Thyroid gland (tissue), 4 donors: Measurements from ENCODE around the gene FAM222A.

Experiments
- CTCF ChIP-seq, 6 experiments: fragments of 200-600 bp in 3 of 6; fragments of 450-650 bp in 3 of 6; sonication (generic) in 3 of 6; IDR thresholded peaks; one replicate each; pipeline ENCODE4 v1.5.1; 2016 to 2019; ENCODE audit warnings: antibody characterized with exemption in 6 of 6, mild to moderate bottlenecking in 2 of 6, inconsistent platforms in 1 of 6, moderate library complexity in 1 of 6
- POLR2A ChIP-seq, 2 donors: fragments of 450-650 bp; IDR thresholded peaks; one replicate each; pipeline ENCODE4 v1.6.1; 2017; ENCODE audit warnings: antibody characterized with exemption in 2 of 2, mild to moderate bottlenecking in 2 of 2, moderate library complexity in 1 of 2

GRCh38 chr12:109664402-109664801 is 49.2 kb upstream of the FAM222A start:
- TF ChIP-seq CTCF (IDR thresholded peaks at IDR 0.05) (no peak), POLR2A (IDR thresholded peaks at IDR 0.05) (no peak)
